Lower leg skin (tissue), 4 donors: ENCODE data around the gene TC2N. TPM values are rescaled to one million over a fixed set of nuclear protein-coding genes. Genes with fewer than 3 reads are reported as not detected.

Source experiments
- DNase-seq, 2 donors: peaks; one replicate each; pipeline ENCODE4 v3.0.0-alpha.2; 2019; ENCODE audit warnings: low spot score in 2 of 2
- H3K4me3 ChIP-seq: fragments of 200-600 bp; sonication (generic); 2 replicates; pipeline ENCODE4 v1.5.1; 2017; ENCODE audit warnings: mild to moderate bottlenecking, low read depth; ENCODE audit not compliant: poor library complexity, severe bottlenecking
- CTCF ChIP-seq, 3 donors: fragments of 450-650 bp; IDR thresholded peaks; one replicate each; pipeline ENCODE4 v1.5.1; 2016; ENCODE audit warnings: antibody characterized with exemption in 3 of 3, mild to moderate bottlenecking in 3 of 3, moderate library complexity in 2 of 3
- POLR2A ChIP-seq, 2 donors: fragments of 450-650 bp; IDR thresholded peaks; one replicate each; pipeline ENCODE4 v1.6.1; 2016 to 2017; ENCODE audit warnings: antibody characterized with exemption in 2 of 2, mild to moderate bottlenecking in 1 of 2, moderate library complexity in 1 of 2
- WGBS, 2 donors: methylation state at CpG; one replicate each; pipeline ENCODE4 v1.1.5; 2018; 5-methylcytosine and 5-hydroxymethylcytosine counted together
- intact Hi-C: fragments of 100-400 bp; cut with DNase I; formaldehyde crosslinking; loops from one replicate; pipeline ENCODE4 v1.15.0; 2023; ENCODE audit warnings: low total_unique reads
- total RNA-seq, 4 donors: library from RNA; depleted of rRNA; stranded (reverse); fragments of >200 nt; gene quantifications; one replicate each; pipeline ENCODE4 v1.1.0, GENCODE V29; 2016

TC2N gene
- total RNA-seq, 4 donors from 2014 or later = 31.6 to 40.9 (median 35.9) TPM

- DNase-seq = no peak
- H3K4me3 ChIP-seq = no peak overlapping the region
- WGBS, 2 donors = 51 to 61% methylated on average over 2 of the region's 2 CpGs
- TF ChIP-seq POLR2A (IDR thresholded peaks at IDR 0.05) (no peak), CTCF (IDR thresholded peaks at IDR 0.05) (no peak)
- intact Hi-C loops = no loop called here
These were observed 1.3 kb downstream of the TC2N start for GRCh38 chr14:91866061-91866460.

- TF ChIP-seq POLR2A (IDR thresholded peaks at IDR 0.05) = no peak
- TF ChIP-seq CTCF (IDR thresholded peaks at IDR 0.05) = no peak
- no peak for DNase-seq
- H3K4me3 ChIP-seq = no peak overlapping the region
- 72 to 76% methylated on average over 4 of the region's 4 CpGs for WGBS, 2 donors
- intact Hi-C loops = no loop called here
These were observed 4.9 kb downstream of the TC2N start for GRCh38 chr14:91862417-91862816.

GRCh38 chr14:91861091-91861490, 6.2 kb downstream of the TC2N start:
- H3K4me3 ChIP-seq = no peak overlapping the region
- intact Hi-C loops = no loop called here
- 87 to 93% methylated on average over 2 of the region's 2 CpGs for WGBS, 2 donors
- no peak for TF ChIP-seq CTCF (IDR thresholded peaks at IDR 0.05)
- no peak for TF ChIP-seq POLR2A (IDR thresholded peaks at IDR 0.05)
- DNase-seq = no peak

GRCh38 chr14:91860238-91860637, 7.1 kb downstream of the TC2N start:
- no peak for DNase-seq
- no peak for TF ChIP-seq POLR2A (IDR thresholded peaks at IDR 0.05)
- no peak for TF ChIP-seq CTCF (IDR thresholded peaks at IDR 0.05)
- no peak overlapping the region for H3K4me3 ChIP-seq
- intact Hi-C loops = no loop called here

- peak in 1 of 2 donors; percentile 75 for DNase-seq
- intact Hi-C loops = no loop called here
- H3K4me3 ChIP-seq = no peak overlapping the region
- WGBS, 2 donors = 31 to 48% methylated on average over 8 of the region's 8 CpGs
- TF ChIP-seq CTCF (IDR thresholded peaks at IDR 0.05) (no peak), POLR2A (IDR thresholded peaks at IDR 0.05) (no peak)
These were observed 8.6 kb downstream of the TC2N start for GRCh38 chr14:91858536-91859275.

- intact Hi-C loops = no loop called here
- WGBS, 2 donors = 89 to 93% methylated on average over 2 of the region's 2 CpGs
- H3K4me3 ChIP-seq = no peak overlapping the region
- TF ChIP-seq POLR2A (IDR thresholded peaks at IDR 0.05) (no peak), CTCF (IDR thresholded peaks at IDR 0.05) (no peak)
- DNase-seq = no peak
These were observed 9.7 kb downstream of the TC2N start for GRCh38 chr14:91857614-91858013.
